SK-N-SH (cell line): ENCODE data around the gene PDE11A.

Experiments
- ELF1 ChIP-seq: IDR thresholded peaks from 2 replicates; pipeline ENCODE4 v1.4.0; 2012
- EP300 ChIP-seq, 2 experiments: IDR thresholded peaks; 2 replicates each; pipeline versions ENCODE4 v1.4.0 to v1.6.1; 2012; ENCODE audit warnings: borderline replicate concordance in 1 of 2, low read depth in 1 of 2, low read length in 1 of 2
- FOXJ3 ChIP-seq: sonication (generic); formaldehyde crosslinking; IDR thresholded peaks from 2 replicates; pipeline ENCODE4 v1.5.1; 2020; ENCODE audit warnings: mild to moderate bottlenecking, missing genetic modification reagents
- MEF2A ChIP-seq: IDR thresholded peaks from 2 replicates; pipeline ENCODE4 v1.4.0; 2012; ENCODE audit warnings: low read depth, borderline replicate concordance
- POLR2AphosphoS5 ChIP-seq: IDR thresholded peaks from 2 replicates; pipeline ENCODE4 v1.6.1; 2012; ENCODE audit warnings: low read depth, low read length
- TEAD4 ChIP-seq: IDR thresholded peaks from 2 replicates; pipeline ENCODE4 v1.4.0; 2012; ENCODE audit warnings: mild to moderate bottlenecking, borderline replicate concordance; ENCODE audit not compliant: insufficient read depth
- YY1 ChIP-seq: IDR thresholded peaks from 2 replicates; pipeline ENCODE4 v1.4.0; 2012; ENCODE audit warnings: low read depth, mild to moderate bottlenecking
- TF ChIP-seq, protein P1 (sequence below): fragments of 200-600 bp; sonication (generic); IDR thresholded peaks from 2 replicates; pipeline ENCODE4 v1.6.1; 2017; ENCODE audit warnings: antibody characterized with exemption, mild to moderate bottlenecking, moderate library complexity
- TF ChIP-seq, protein P2 (sequence below): IDR thresholded peaks from 2 replicates; pipeline ENCODE4 v1.4.0; 2012; ENCODE audit warnings: low read depth

- no peak for TF ChIP-seq YY1
- TF ChIP-seq, protein P1, sequence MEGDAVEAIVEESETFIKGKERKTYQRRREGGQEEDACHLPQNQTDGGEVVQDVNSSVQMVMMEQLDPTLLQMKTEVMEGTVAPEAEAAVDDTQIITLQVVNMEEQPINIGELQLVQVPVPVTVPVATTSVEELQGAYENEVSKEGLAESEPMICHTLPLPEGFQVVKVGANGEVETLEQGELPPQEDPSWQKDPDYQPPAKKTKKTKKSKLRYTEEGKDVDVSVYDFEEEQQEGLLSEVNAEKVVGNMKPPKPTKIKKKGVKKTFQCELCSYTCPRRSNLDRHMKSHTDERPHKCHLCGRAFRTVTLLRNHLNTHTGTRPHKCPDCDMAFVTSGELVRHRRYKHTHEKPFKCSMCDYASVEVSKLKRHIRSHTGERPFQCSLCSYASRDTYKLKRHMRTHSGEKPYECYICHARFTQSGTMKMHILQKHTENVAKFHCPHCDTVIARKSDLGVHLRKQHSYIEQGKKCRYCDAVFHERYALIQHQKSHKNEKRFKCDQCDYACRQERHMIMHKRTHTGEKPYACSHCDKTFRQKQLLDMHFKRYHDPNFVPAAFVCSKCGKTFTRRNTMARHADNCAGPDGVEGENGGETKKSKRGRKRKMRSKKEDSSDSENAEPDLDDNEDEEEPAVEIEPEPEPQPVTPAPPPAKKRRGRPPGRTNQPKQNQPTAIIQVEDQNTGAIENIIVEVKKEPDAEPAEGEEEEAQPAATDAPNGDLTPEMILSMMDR, result no peak
- no peak for TF ChIP-seq POLR2AphosphoS5
- no peak for TF ChIP-seq MEF2A
- no peak for TF ChIP-seq EP300 (IDR thresholded peaks at IDR 0.05; ENCODE audit: borderline replicate concordance in 1 of 2, low read depth in 1 of 2, low read length in 1 of 2)
- TF ChIP-seq, protein P2, sequence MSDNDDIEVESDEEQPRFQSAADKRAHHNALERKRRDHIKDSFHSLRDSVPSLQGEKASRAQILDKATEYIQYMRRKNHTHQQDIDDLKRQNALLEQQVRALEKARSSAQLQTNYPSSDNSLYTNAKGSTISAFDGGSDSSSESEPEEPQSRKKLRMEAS, result no peak
- TF ChIP-seq ELF1, result no peak
- TF ChIP-seq FOXJ3 (CRISPR knock-in tag), result no peak
- TF ChIP-seq TEAD4, result no peak
These were observed 178.7 kb downstream of the PDE11A start for GRCh38 chr2:177893880-177894279.
